Endothelial cell of umbilical vein (primary cell): ENCODE data around the gene HTRA3. TPM values are rescaled to one million over a fixed set of nuclear protein-coding genes. Genes with fewer than 3 reads are reported as not detected.

Experiments
- BruUV-seq: library from RNA; stranded (reverse); fragments of 400-500 nt; replicated peaks from 2 replicates; lab custom pipeline; 2021; lab: Mats Ljungman, UMichigan
- CTCF ChIA-PET: fragments of 300-600, 350-600 bp; sonication (Branson Sonifier 250); formaldehyde crosslinking; loops from one replicate; lab custom pipeline; 2021; ENCODE audit warnings: antibody characterized with exemption, inconsistent platforms; lab: Charles Lee
- POLR2A ChIA-PET: fragments of 300-600, 350-600 bp; sonication (Branson Sonifier 250); formaldehyde crosslinking; loops from one replicate; lab custom pipeline; 2021; ENCODE audit warnings: antibody characterized with exemption, inconsistent platforms; lab: Charles Lee
- DNase-seq: peaks from one replicate; pipeline ENCODE4 v3.0.0-alpha.2; 2011; ENCODE audit warnings: low read depth, low spot score
- FAIRE-seq: peaks from 2 replicates; lab custom pipeline; 2011; peaks lifted over from hg19 to GRCh38; lab: Jason Lieb, UNC
- H2AFZ ChIP-seq: 2 replicates; pipeline ENCODE4 v1.6.0; 2012; ENCODE audit warnings: low read depth, low read length, control low read depth, inconsistent platforms
- H3K27ac ChIP-seq: 2 replicates; pipeline ENCODE4 v1.5.1; 2011; ENCODE audit warnings: low read depth, mild to moderate bottlenecking, control low read depth, low read length, moderate library complexity; ENCODE audit not compliant: insufficient read depth
- H3K27me3 ChIP-seq, 2 experiments: 2 replicates each; pipeline versions ENCODE4 v1.6.0 to v1.6.1; 2011; ENCODE audit warnings: low read length in 2 of 2, mixed read lengths in 1 of 2; ENCODE audit not compliant: control insufficient read depth in 2 of 2, insufficient read depth in 2 of 2
- H3K36me3 ChIP-seq, 2 experiments: 2 replicates in 1 of 2; 3 replicates in 1 of 2; pipeline ENCODE4 v1.5.1; 2011; ENCODE audit warnings: low read length in 2 of 2, mild to moderate bottlenecking in 1 of 2, moderate library complexity in 1 of 2; ENCODE audit not compliant: control insufficient read depth in 2 of 2, insufficient read depth in 2 of 2; ENCODE audit errors: extremely low read depth in 1 of 2
- H3K4me1 ChIP-seq: 3 replicates; pipeline ENCODE4 v1.5.1; 2011; ENCODE audit warnings: mild to moderate bottlenecking, low read length; ENCODE audit not compliant: control insufficient read depth, insufficient read depth; ENCODE audit errors: extremely low read depth
- H3K4me2 ChIP-seq: 2 replicates; pipeline ENCODE4 v1.6.1; 2011; ENCODE audit warnings: low read length, control low read depth, mixed read lengths; ENCODE audit not compliant: insufficient read depth
- H3K4me3 ChIP-seq, 3 experiments: fragments of 200-600 bp in 1 of 3; sonication (generic), shearing (Covaris generic) in 1 of 3; replicated peaks in 1 of 3; 2 replicates each; pipeline ENCODE4 v1.5.1; 2011 to 2016; ENCODE audit warnings: control low read depth in 3 of 3, low read length in 3 of 3, mild to moderate bottlenecking in 2 of 3, inconsistent platforms in 1 of 3, low read depth in 1 of 3, moderate library complexity in 1 of 3; ENCODE audit not compliant: insufficient read depth in 1 of 3
- H3K79me2 ChIP-seq: 2 replicates; pipeline ENCODE4 v1.6.0; 2012; ENCODE audit warnings: low read length, inconsistent platforms; ENCODE audit not compliant: control insufficient read depth, insufficient read depth
- H3K9ac ChIP-seq: replicated peaks from 2 replicates; pipeline ENCODE3; 2011; ENCODE audit warnings: low read length, control low read depth; ENCODE audit not compliant: insufficient read depth; ENCODE audit errors: extremely low read depth
- H3K9me1 ChIP-seq: replicated peaks from 3 replicates; pipeline ENCODE4 v1.6.0; 2011; ENCODE audit warnings: mild to moderate bottlenecking, low read length; ENCODE audit not compliant: control insufficient read depth, insufficient read depth; ENCODE audit errors: extremely low read depth
- H3K9me3 ChIP-seq: replicated peaks from 2 replicates; pipeline ENCODE4 v1.5.1; 2012; ENCODE audit warnings: low read length, inconsistent platforms; ENCODE audit not compliant: control insufficient read depth, insufficient read depth
- H4K20me1 ChIP-seq: replicated peaks from 2 replicates; pipeline ENCODE3; 2011; ENCODE audit warnings: mild to moderate bottlenecking, low read length; ENCODE audit not compliant: control insufficient read depth, insufficient read depth; ENCODE audit errors: extremely low read depth
- EZH2 ChIP-seq: IDR thresholded peaks from 2 replicates; pipeline ENCODE4 v1.6.1; 2012; ENCODE audit warnings: borderline replicate concordance, low read depth, mild to moderate bottlenecking, moderate library complexity, low read length, inconsistent platforms; ENCODE audit not compliant: severe bottlenecking
- FOS ChIP-seq: IDR thresholded peaks from 2 replicates; pipeline ENCODE4 v1.6.1; 2011; ENCODE audit warnings: mild to moderate bottlenecking, low read length, moderate library complexity, borderline replicate concordance; ENCODE audit not compliant: insufficient read depth
- GATA2 ChIP-seq: IDR thresholded peaks from 2 replicates; pipeline ENCODE4 v1.7.0; 2011; ENCODE audit warnings: low read depth, mild to moderate bottlenecking, moderate library complexity, mixed read lengths, low read length; ENCODE audit not compliant: insufficient read length, insufficient read depth
- JUN ChIP-seq: IDR thresholded peaks from 2 replicates; pipeline ENCODE4 v1.6.1; 2011; ENCODE audit warnings: borderline replicate concordance, low read depth; ENCODE audit not compliant: insufficient read length, insufficient read depth
- MYC ChIP-seq: IDR thresholded peaks from one replicate; pipeline ENCODE4 v1.6.1; 2011; ENCODE audit warnings: mild to moderate bottlenecking, low read depth, low read length
- POLR2A ChIP-seq: IDR thresholded peaks from 2 replicates; pipeline ENCODE4 v1.6.1; 2012; ENCODE audit warnings: low read depth, mild to moderate bottlenecking, control low read depth, low read length
- POLR2AphosphoS5 ChIP-seq: IDR thresholded peaks from 2 replicates; pipeline ENCODE4 v1.6.1; 2012; ENCODE audit warnings: low read depth, mild to moderate bottlenecking, control low read depth, low read length, moderate library complexity; ENCODE audit not compliant: insufficient read depth
- dilution Hi-C: fragments of 300-500 bp; cut with MboI; formaldehyde crosslinking; loops from one replicate; pipeline ENCODE4 v1.15.0; 2019; ENCODE audit warnings: low sequenced_read_pairs; ENCODE audit not compliant: extremely low pct_ligation_motif_present
- intact Hi-C: fragments of 100-400 bp; cut with micrococcal nuclease; formaldehyde crosslinking; loops from one replicate; pipeline ENCODE4 v1.10.0; 2022
- polyA plus RNA-seq, 4 experiments: library from polyadenylated mRNA; depleted of rRNA in 3 of 4; stranded (reverse) in 3 of 4; unstranded in 1 of 4; fragments of >200 nt; gene quantifications; 2 replicates each; pipeline versions ENCODE4 v1.2.1 to v1.2.3, GENCODE V29; 2011 to 2012; ENCODE audit warnings: missing spikeins in 1 of 4
- total RNA-seq: library from RNA; stranded (reverse); gene quantifications from 2 replicates; pipeline ENCODE4 v1.2.3, GENCODE V29; 2021
- TF ChIP-seq, protein P1 (sequence below): IDR thresholded peaks from 2 replicates; pipeline ENCODE4 v1.6.1; 2011; ENCODE audit not compliant: insufficient read depth, insufficient read length
- TF ChIP-seq, protein P2 (sequence below), 2 donors: IDR thresholded peaks; 1 replicate in 1 of 2; 2 replicates in 1 of 2; pipeline ENCODE4 v1.5.1; 2011; ENCODE audit warnings: low read length in 2 of 2, mild to moderate bottlenecking in 2 of 2, moderate library complexity in 2 of 2, control low read depth in 1 of 2, inconsistent platforms in 1 of 2, low read depth in 1 of 2; ENCODE audit not compliant: insufficient read depth in 1 of 2; ENCODE audit errors: extremely low read depth in 1 of 2

Gene HTRA3
- total and polyA plus RNA-seq, 2 donors (not counting 3 experiments of a cell fraction or from before 2014, with no cell fraction given): 9.0 to 12.0 TPM

GRCh38 chr4:8315435-8316250 is 46.1 kb downstream of the HTRA3 start:
- dilution Hi-C loops: no loop called here
- Histone ChIP-seq H4K20me1 (no peaks in the 10 kb centered on the region), H3K9me3 (no peaks in the 10 kb centered on the region), H3K4me3 (no peak overlapping the region), H3K4me1 (peaks cover 7% of the 10 kb centered on the region), H3K9me1 (no peaks in the 10 kb centered on the region), H2AFZ (peak overlapping the region; percentile 11), H3K27me3 (peaks cover 1 to 12% of the 10 kb centered on the region in 2 experiments), H3K79me2 (no peaks in the 10 kb centered on the region), H3K4me2 (peak overlapping the region; percentile 3), H3K36me3 (no peaks in the 10 kb centered on the region), H3K9ac (no peak overlapping the region), H3K27ac (no peak overlapping the region)
- DNase-seq (peak; percentile 81), FAIRE-seq (peak; percentile 63)
- POLR2A ChIA-PET: no interaction called here
- CTCF ChIA-PET: interaction anchor here (1.2 to 2.1 kb wide), 3 partner anchors 9 to 87 kb away, joined by 4 to 9 read pairs (median 7); no protein-coding TSS in a partner anchor
- TF ChIP-seq FOS (peak; percentile 44), GATA2 (no peak)
- intact Hi-C loops: loop anchor here (1.0 kb wide), 1 partner anchor 78 kb away; no protein-coding TSS in a partner anchor
- BruUV-seq: no TSS peak

DNA sequence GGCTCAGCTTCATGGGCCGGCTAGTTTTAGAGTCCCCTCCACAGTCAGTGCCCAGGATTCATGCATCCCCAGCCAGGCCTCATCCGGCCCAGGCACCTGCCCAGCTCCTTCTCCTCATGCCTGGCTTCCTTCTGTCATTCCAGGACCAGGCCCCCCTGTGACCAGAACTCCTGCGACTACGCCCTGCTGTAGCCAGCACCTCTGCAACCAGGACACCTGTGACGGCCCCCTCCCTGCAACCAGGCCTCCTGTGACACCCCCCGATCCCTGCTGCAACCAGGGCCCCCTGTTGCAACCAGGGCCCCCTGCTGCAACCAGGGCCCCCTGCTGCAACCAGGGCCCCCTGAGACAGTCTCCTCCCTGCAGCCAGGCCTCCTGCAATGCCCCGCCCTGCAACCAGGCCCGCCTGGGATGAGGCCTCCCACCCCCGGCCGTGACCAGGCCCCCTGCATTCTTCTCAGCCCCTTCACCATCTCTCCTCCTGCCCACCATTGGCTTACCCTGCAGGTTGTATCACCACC is 46.8 kb downstream of the HTRA3 start:
- Histone ChIP-seq H3K79me2 (no peaks in the 10 kb centered on the region), H3K4me3 (no peak overlapping the region), H3K9ac (no peak overlapping the region), H2AFZ (peak overlapping the region; percentile 11), H4K20me1 (no peaks in the 10 kb centered on the region), H3K9me3 (no peaks in the 10 kb centered on the region), H3K27me3 (peaks cover 1 to 12% of the 10 kb centered on the region in 2 experiments), H3K4me2 (peak overlapping the region; percentile 3), H3K9me1 (no peaks in the 10 kb centered on the region), H3K4me1 (peaks cover 7% of the 10 kb centered on the region), H3K27ac (no peak overlapping the region), H3K36me3 (no peaks in the 10 kb centered on the region)
- dilution Hi-C loops: no loop called here
- no TSS peak for BruUV-seq
- TF ChIP-seq POLR2A (no peak), GATA2 (no peak), FOS (no peak), JUN (no peak), EZH2 (no peak), POLR2AphosphoS5 (no peak), MYC (no peak)
- TF ChIP-seq, protein P1, sequence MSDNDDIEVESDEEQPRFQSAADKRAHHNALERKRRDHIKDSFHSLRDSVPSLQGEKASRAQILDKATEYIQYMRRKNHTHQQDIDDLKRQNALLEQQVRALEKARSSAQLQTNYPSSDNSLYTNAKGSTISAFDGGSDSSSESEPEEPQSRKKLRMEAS: no peak
- TF ChIP-seq, protein P2, sequence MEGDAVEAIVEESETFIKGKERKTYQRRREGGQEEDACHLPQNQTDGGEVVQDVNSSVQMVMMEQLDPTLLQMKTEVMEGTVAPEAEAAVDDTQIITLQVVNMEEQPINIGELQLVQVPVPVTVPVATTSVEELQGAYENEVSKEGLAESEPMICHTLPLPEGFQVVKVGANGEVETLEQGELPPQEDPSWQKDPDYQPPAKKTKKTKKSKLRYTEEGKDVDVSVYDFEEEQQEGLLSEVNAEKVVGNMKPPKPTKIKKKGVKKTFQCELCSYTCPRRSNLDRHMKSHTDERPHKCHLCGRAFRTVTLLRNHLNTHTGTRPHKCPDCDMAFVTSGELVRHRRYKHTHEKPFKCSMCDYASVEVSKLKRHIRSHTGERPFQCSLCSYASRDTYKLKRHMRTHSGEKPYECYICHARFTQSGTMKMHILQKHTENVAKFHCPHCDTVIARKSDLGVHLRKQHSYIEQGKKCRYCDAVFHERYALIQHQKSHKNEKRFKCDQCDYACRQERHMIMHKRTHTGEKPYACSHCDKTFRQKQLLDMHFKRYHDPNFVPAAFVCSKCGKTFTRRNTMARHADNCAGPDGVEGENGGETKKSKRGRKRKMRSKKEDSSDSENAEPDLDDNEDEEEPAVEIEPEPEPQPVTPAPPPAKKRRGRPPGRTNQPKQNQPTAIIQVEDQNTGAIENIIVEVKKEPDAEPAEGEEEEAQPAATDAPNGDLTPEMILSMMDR (IDR thresholded peaks at IDR 0.05; ENCODE audit: extremely low read depth in 1 of 2, insufficient read depth in 1 of 2, low read depth in 1 of 2, low read length in 2 of 2): no peak
- FAIRE-seq (no peak), DNase-seq (no peak)
- CTCF ChIA-PET: interaction anchor here (1.2 to 2.1 kb wide), 3 partner anchors 10 to 87 kb away, joined by 4 to 9 read pairs (median 7); no protein-coding TSS in a partner anchor
- intact Hi-C loops: no loop called here
- POLR2A ChIA-PET: no interaction called here
